GM12891 (cell line): Measurements from ENCODE around the gene PTPRD.

ENCODE experiments used
- PAX5 ChIP-seq: IDR thresholded peaks from 2 replicates; pipeline ENCODE4 v1.6.1; 2011; ENCODE audit warnings: low read length, moderate library complexity, mild to moderate bottlenecking; ENCODE audit not compliant: insufficient read depth, severe bottlenecking
- POLR2A ChIP-seq: IDR thresholded peaks from 2 replicates; pipeline ENCODE4 v1.6.1; 2011; ENCODE audit warnings: low read depth, low read length, control low read depth
- POLR2AphosphoS5 ChIP-seq: IDR thresholded peaks from 2 replicates; pipeline ENCODE4 v1.6.1; 2011; ENCODE audit warnings: low read depth, low read length, control low read depth
- SPI1 ChIP-seq: IDR thresholded peaks from 2 replicates; pipeline ENCODE4 v1.6.1; 2011; ENCODE audit warnings: low read depth, low read length, control low read depth
- TAF1 ChIP-seq: IDR thresholded peaks from 2 replicates; pipeline ENCODE4 v1.6.1; 2011; ENCODE audit warnings: low read depth, low read length, control low read depth

- TF ChIP-seq POLR2AphosphoS5 = no peak
- TF ChIP-seq POLR2A = no peak
- TF ChIP-seq SPI1 = no peak
- TF ChIP-seq PAX5 = no peak
- no peak for TF ChIP-seq TAF1
These were observed 1326.8 kb downstream of the PTPRD start for GRCh38 chr9:9286001-9286400.
